ENCODE data around the gene BRD2. TPM values are rescaled to one million over a fixed set of nuclear protein-coding genes. Genes with fewer than 3 reads are reported as not detected.

Gene BRD2
- polyA plus RNA-seq, 2 of the 4 experiments (the other 2 are of a cell fraction), result 92.5 to 153 TPM

DNA sequence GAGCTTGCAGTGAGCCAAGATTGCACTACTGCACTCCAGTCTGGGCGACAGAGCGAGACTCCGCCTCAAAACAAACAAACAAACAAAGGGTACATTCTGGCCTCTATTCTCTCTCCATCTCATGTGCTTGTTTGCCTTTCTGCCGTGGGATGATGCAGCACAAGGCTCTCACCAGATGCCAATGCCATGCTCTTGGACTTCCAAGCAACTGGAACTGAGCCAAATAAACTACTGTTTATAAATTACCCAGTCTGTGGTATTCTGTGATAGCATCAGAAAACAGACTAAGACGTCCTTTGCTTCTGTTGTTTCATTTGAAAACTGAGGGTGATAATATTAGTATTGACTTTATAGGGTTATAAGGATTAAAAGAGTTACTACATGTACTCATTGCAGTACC lies 3.6 kb upstream of the BRD2 start (continued):
- TF ChIP-seq, protein P1, sequence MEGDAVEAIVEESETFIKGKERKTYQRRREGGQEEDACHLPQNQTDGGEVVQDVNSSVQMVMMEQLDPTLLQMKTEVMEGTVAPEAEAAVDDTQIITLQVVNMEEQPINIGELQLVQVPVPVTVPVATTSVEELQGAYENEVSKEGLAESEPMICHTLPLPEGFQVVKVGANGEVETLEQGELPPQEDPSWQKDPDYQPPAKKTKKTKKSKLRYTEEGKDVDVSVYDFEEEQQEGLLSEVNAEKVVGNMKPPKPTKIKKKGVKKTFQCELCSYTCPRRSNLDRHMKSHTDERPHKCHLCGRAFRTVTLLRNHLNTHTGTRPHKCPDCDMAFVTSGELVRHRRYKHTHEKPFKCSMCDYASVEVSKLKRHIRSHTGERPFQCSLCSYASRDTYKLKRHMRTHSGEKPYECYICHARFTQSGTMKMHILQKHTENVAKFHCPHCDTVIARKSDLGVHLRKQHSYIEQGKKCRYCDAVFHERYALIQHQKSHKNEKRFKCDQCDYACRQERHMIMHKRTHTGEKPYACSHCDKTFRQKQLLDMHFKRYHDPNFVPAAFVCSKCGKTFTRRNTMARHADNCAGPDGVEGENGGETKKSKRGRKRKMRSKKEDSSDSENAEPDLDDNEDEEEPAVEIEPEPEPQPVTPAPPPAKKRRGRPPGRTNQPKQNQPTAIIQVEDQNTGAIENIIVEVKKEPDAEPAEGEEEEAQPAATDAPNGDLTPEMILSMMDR (IDR thresholded peaks at IDR 0.05), result no peak
- TF ChIP-seq HDAC2 (IDR thresholded peaks at IDR 0.05) (no peak), SREBF2 (IDR thresholded peaks at IDR 0.05) (no peak), NPAS2 (CRISPR knock-in tag; IDR thresholded peaks at IDR 0.05; ENCODE audit: borderline replicate concordance) (no peak), PBX3 (IDR thresholded peaks at IDR 0.05) (no peak), ELK1 (IDR thresholded peaks at IDR 0.05; ENCODE audit: low read depth, low read length) (no peak), NFE2L2 (conservative IDR thresholded peaks at IDR 0.05; ENCODE audit: low read length) (no peak), CEBPB (IDR thresholded peaks at IDR 0.05) (no peak)

GRCh38 chr6:32967151-32968091 lies 973 bp upstream of the BRD2 start:
- TF ChIP-seq RFX5 (IDR thresholded peaks at IDR 0.05), result 0 out of 2 replicates have a peak, but pooled peaks have one; percentile 49
- TF ChIP-seq TP53 (CRISPR knock-in tag; IDR thresholded peaks at IDR 0.05), result no peak
- TF ChIP-seq, protein P1 (IDR thresholded peaks at IDR 0.05), result peak; percentile 62
- TF ChIP-seq SMC3 (IDR thresholded peaks at IDR 0.05), result peak; percentile 54; the same call in 2 of the 3 replicates
- TF ChIP-seq RAD21 (conservative IDR thresholded peaks at IDR 0.05 in 1 of 2, IDR thresholded peaks at IDR 0.05 in 1 of 2), result peak; percentile 28 to 29; a peak in 2 of 5 replicates
- no peak for TF ChIP-seq SREBF2 (IDR thresholded peaks at IDR 0.05)
- no peak for TF ChIP-seq HOXB13 (CRISPR knock-in tag; IDR thresholded peaks at IDR 0.05; ENCODE audit: low read depth)
- Histone ChIP-seq H3K9me3 (no peaks in the 10 kb centered on the region), H3K27ac (peak overlapping the region; percentile 99 to 100), H3K4me2 (peak overlapping the region; percentile 95), H3K4me1 (peaks cover 17% of the 10 kb centered on the region), H3K4me3 (peak overlapping the region; percentile 71)
- DNase-seq (ENCODE audit: low read depth in 1 of 2, low spot score in 1 of 2), result peak in 1 of 2 experiments; percentile 80
- CTCF ChIA-PET, result interaction anchor here (0.7 to 4.3 kb wide), 23 partner anchors 8 to 142 kb away, joined by 3 to 63 read pairs (median 5); partner anchors contain the start of genes HLA-DMA and TAP2
- ATAC-seq, result no peak
- POLR2A ChIA-PET, result interaction anchor here (0.7 to 1.8 kb wide), 6 partner anchors 17 to 305 kb away, joined by 3 to 10 read pairs (median 4); partner anchors contain the start of genes RING1, RPS18, TAP2 and VPS52
- 2% methylated on average over 16 of the region's 16 CpGs for WGBS (ENCODE audit: missing lambda C conversion rate)
- FAIRE-seq, result no peak
